Measurements from ENCODE around the gene PARN. TPM values are rescaled to one million over a fixed set of nuclear protein-coding genes. Genes with fewer than 3 reads are reported as not detected.
A peak's percentile ranks its signal among the peaks of the same experiment; 100 is the strongest.

Gene PARN
- total and polyA plus RNA-seq, 2 of the 4 experiments (the other 2 are of a cell fraction) = 24.6 to 25.1 TPM

GRCh38 chr16:14485811-14486519 lies 144.1 kb downstream of the PARN start:
- peak overlapping the region; percentile 66; the same call in 1 of the 2 replicates for H3K27ac ChIP-seq (ENCODE audit: insufficient read depth, low read length)
- peak overlapping the region; percentile 47; the same call in 1 of the 2 replicates for H4K5ac ChIP-seq (ENCODE audit: low read depth, low read length)
- peaks cover 0 to 30% of the 10 kb centered on the region in 2 experiments; a peak in 2 of 4 replicates for H3K79me1 ChIP-seq (ENCODE audit: low read depth in 1 of 2, low read length in 2 of 2)
- POLR2A ChIA-PET (ENCODE audit: unreplicated experiment) = no interaction called here
- H4K8ac ChIP-seq (ENCODE audit: low read depth in 2 of 2, low read length in 2 of 2) = peak overlapping the region; percentile 33 to 65; a peak in 3 of 4 replicates
- 92% methylated on average over 6 of the region's 16 CpGs; no CpG with 5 or more reads in 1 of the 2 experiments for WGBS, 2 experiments (ENCODE audit: extremely low coverage in 2 of 2, insufficient read length in 1 of 2)
- no peak for DNase-seq
- no peaks in the 10 kb centered on the region; the same call in 1 of the 2 replicates for H4K20me1 ChIP-seq (ENCODE audit: insufficient read depth, low read length)
- CTCF ChIA-PET = interaction anchor here (1.1 kb wide), 1 partner anchor 43 kb away, joined by 3 read pairs; no protein-coding TSS in a partner anchor
- ATAC-seq (ENCODE audit: low read depth) = no peak
- peak overlapping the region; percentile 73 for H2BK20ac ChIP-seq (ENCODE audit: low read depth, low read length)
- H3K14ac ChIP-seq (replicated peaks; ENCODE audit: low read depth, low read length) = peak overlapping the region; percentile 11
- no peak overlapping the region for H3K4me2 ChIP-seq (ENCODE audit: low read depth, low read length)
- BruUV-seq (replicated peaks) = no TSS peak
- peak overlapping the region; percentile 66 for H2BK120ac ChIP-seq (ENCODE audit: low read depth, low read length)
- dilution Hi-C loops (cut with HindIII; ENCODE audit: low sequenced_read_pairs, unreplicated experiment) (no loop called here), in situ Hi-C loops (cut with MboI; ENCODE audit: low sequenced_read_pairs) (no loop called here), intact Hi-C loops (cut with micrococcal nuclease) (loop anchor here (1.0 kb wide), 1 partner anchor 185 kb away; no protein-coding TSS in a partner anchor)
- peak overlapping the region; percentile 67; the same call in 1 of the 2 replicates for H3K56ac ChIP-seq (ENCODE audit: extremely low read depth, insufficient read depth, low read length)
- H3K18ac ChIP-seq (ENCODE audit: low read depth, low read length) = peak overlapping the region; percentile 51
- peak overlapping the region; percentile 71 for H2BK5ac ChIP-seq (ENCODE audit: low read depth, low read length, poor library complexity, severe bottlenecking)
- no peaks in the 10 kb centered on the region for H3K9me3 ChIP-seq (ENCODE audit: control insufficient read depth, insufficient read depth, low read length)
- H3K4me3 ChIP-seq (ENCODE audit: insufficient read depth, low read depth, low read length) = no peak overlapping the region
- peak overlapping the region; percentile 13 for H2AK9ac ChIP-seq (replicated peaks; ENCODE audit: low read depth, low read length, poor library complexity)
- H3K36me3 ChIP-seq (ENCODE audit: control insufficient read depth, insufficient read depth, low read length) = peaks cover 7% of the 10 kb centered on the region
- no peaks in the 10 kb centered on the region for H3K27me3 ChIP-seq (ENCODE audit: control insufficient read depth, insufficient read depth, low read length)
- TF ChIP-seq MAZ (IDR thresholded peaks at IDR 0.05; ENCODE audit: borderline replicate concordance, low read depth, low read length) (no peak), USF2 (IDR thresholded peaks at IDR 0.05; ENCODE audit: low read depth, low read length) (no peak), POLR2A (IDR thresholded peaks at IDR 0.05; ENCODE audit: low read depth, low read length) (no peak), SMC3 (IDR thresholded peaks at IDR 0.05; ENCODE audit: low read depth, low read length) (no peak), RCOR1 (IDR thresholded peaks at IDR 0.05; ENCODE audit: insufficient replicate concordance, low read length) (no peak), MXI1 (IDR thresholded peaks at IDR 0.05; ENCODE audit: borderline replicate concordance, low read depth, low read length) (no peak), MAFK (IDR thresholded peaks at IDR 0.05; ENCODE audit: low read depth, low read length) (no peak), CEBPB (IDR thresholded peaks at IDR 0.05; ENCODE audit: low read depth, low read length) (no peak), CHD1 (IDR thresholded peaks at IDR 0.05; ENCODE audit: low read depth, low read length) (no peak), CTCF (conservative IDR thresholded peaks at IDR 0.05; ENCODE audit: low read depth, low read length) (no peak), RAD21 (IDR thresholded peaks at IDR 0.05; ENCODE audit: low read length) (no peak), ELK1 (IDR thresholded peaks at IDR 0.05; ENCODE audit: borderline replicate concordance, low read depth, low read length) (no peak), RFX5 (IDR thresholded peaks at IDR 0.05; ENCODE audit: low read depth, low read length) (no peak), FOS (IDR thresholded peaks at IDR 0.05; ENCODE audit: low read depth, low read length) (no peak)
- H3K9me1 ChIP-seq (ENCODE audit: insufficient read depth, low read length) = peaks cover 23% of the 10 kb centered on the region
- H3K23ac ChIP-seq (ENCODE audit: low read depth, low read length) = peak overlapping the region; percentile 3; the same call in 1 of the 2 replicates
- peak overlapping the region; percentile 29 for H4K91ac ChIP-seq (ENCODE audit: insufficient read depth, low read depth, low read length)
- H2AFZ ChIP-seq (replicated peaks; ENCODE audit: low read length, poor library complexity) = no peak overlapping the region
- H3K9ac ChIP-seq (ENCODE audit: low read depth, low read length) = no peak overlapping the region
- peak overlapping the region; percentile 74 for H3K4ac ChIP-seq (ENCODE audit: low read depth, low read length)
- H2AK5ac ChIP-seq (ENCODE audit: low read depth, low read length) = peak overlapping the region; percentile 92; the same call in 1 of the 2 replicates
- H2BK15ac ChIP-seq (ENCODE audit: low read depth, low read length) = peak overlapping the region; percentile 31; the same call in 1 of the 3 replicates
- H3K4me1 ChIP-seq (ENCODE audit: control insufficient read depth, insufficient read depth, low read length) = peaks cover 17% of the 10 kb centered on the region
